Esophagus (tissue), 2 donors: ENCODE measurements around the gene TAF4. TPM values are rescaled to one million over a fixed set of nuclear protein-coding genes. Genes with fewer than 3 reads are reported as not detected.
"Not testable (repeated sequence)": the region's sequence is repeated elsewhere in the genome, so short reads cannot be mapped to it uniquely, and the experiment has no call there.

Experiments used
- H3K27ac ChIP-seq, 2 donors: one replicate each; pipeline ENCODE4 v1.5.1; 2013; ENCODE audit warnings: low read depth in 2 of 2, mild to moderate bottlenecking in 2 of 2, inconsistent platforms in 1 of 2, low read length in 1 of 2, moderate library complexity in 1 of 2
- H3K27me3 ChIP-seq, 2 donors: one replicate each; pipeline ENCODE4 v1.6.1; 2013; ENCODE audit warnings: low read length in 2 of 2, control low read depth in 1 of 2, mild to moderate bottlenecking in 1 of 2; ENCODE audit not compliant: insufficient read depth in 2 of 2, control insufficient read depth in 1 of 2
- H3K36me3 ChIP-seq, 2 donors: one replicate each; pipeline ENCODE4 v1.6.1; 2013; ENCODE audit warnings: low read length in 1 of 2; ENCODE audit not compliant: control insufficient read depth in 2 of 2, insufficient read depth in 2 of 2
- H3K4me1 ChIP-seq, 2 donors: one replicate each; pipeline ENCODE4 v1.6.1; 2013; ENCODE audit warnings: low read length in 1 of 2; ENCODE audit not compliant: control insufficient read depth in 2 of 2, insufficient read depth in 2 of 2
- H3K4me3 ChIP-seq, 2 donors: one replicate each; pipeline ENCODE4 v1.5.1; 2013; ENCODE audit warnings: low read length in 2 of 2, mild to moderate bottlenecking in 2 of 2, low read depth in 1 of 2, moderate library complexity in 1 of 2
- H3K9me3 ChIP-seq, 2 donors: one replicate each; pipeline ENCODE4 v1.6.1; 2013; ENCODE audit warnings: mild to moderate bottlenecking in 2 of 2, low read depth in 1 of 2, low read length in 1 of 2, moderate library complexity in 1 of 2; ENCODE audit not compliant: control insufficient read depth in 2 of 2, insufficient read depth in 1 of 2
- WGBS, 2 donors: extraction: QIAGEN DNeasy Blood & Tissue Kit; methylation state at CpG; one replicate each; pipeline ENCODE4 v1.1.7; 2013; 5-methylcytosine and 5-hydroxymethylcytosine counted together
- polyA plus RNA-seq, 2 donors: library from polyadenylated mRNA; stranded (reverse); fragments of 200-250 nt; gene quantifications; one replicate each; pipeline ENCODE4 v1.2.3, GENCODE V29; 2013
- donor health status: healthy with polysubstance abuse.
- donor health status: Bipolar disorder and iron deficiency.

The TAF4 gene
- polyA plus RNA-seq, 2 donors: 4.2 to 5.8 TPM

DNA sequence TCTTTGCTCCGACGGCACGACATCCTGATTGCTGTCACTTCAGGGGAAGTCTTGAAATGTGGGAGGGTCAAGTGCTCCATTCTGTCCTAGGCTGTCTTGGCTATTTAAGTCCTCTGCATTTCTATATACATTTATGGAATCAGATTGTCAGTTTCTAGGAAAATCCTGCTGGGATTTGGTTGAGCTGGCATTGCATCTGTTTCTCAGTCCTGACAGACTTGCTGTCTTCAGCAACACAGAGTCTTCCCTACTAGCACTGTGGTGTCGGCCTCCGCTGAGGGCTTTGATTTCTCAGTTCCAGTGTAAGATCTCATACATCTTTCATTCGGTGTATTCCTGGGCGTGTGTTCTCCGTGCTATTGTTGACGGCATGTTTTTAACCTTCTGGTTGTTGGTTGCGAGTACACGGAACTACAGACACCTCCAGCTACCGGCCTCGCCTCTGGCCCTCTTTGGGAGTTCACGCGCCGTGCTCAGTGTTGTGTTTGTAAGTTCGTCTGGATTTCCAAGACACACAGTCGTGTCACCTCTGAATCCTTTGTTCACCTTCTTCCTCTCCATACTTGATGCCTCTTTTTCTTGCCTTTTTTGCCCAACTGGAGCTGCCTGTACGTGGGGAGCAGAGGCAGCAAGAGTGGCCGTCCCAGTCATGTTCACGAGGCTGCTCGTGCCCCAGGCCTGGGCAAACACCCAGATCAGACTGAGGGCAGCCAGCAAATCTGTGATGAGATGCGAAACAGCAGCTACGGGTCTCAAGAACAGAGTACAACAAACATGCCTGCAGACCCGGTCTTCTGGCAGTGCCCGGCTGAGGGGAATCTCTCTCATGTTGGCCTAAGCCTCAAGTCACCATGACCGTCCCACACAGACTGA lies 92.8 kb downstream of the TAF4 start:
- WGBS, 2 donors: 92 to 95% methylated on average over 27 of the region's 27 CpGs
- Histone ChIP-seq H3K36me3 (peaks cover 13 to 25% of the 10 kb centered on the region in 2 donors), H3K4me3 (no peak overlapping the region), H3K27me3 (no peaks in the 10 kb centered on the region), H3K27ac (no peak overlapping the region), H3K9me3 (peaks cover 0 to 3% of the 10 kb centered on the region in 2 donors), H3K4me1 (no peaks in the 10 kb centered on the region)

- H3K27ac ChIP-seq, H3K4me1 ChIP-seq, H3K4me3 ChIP-seq, H3K27me3 ChIP-seq, H3K9me3 ChIP-seq: not testable (repeated sequence)
- WGBS, 2 donors: 96 to 99% methylated on average over 11 to 13 of the region's 13 CpGs
- peaks cover 13 to 21% of the 10 kb centered on the region in 2 donors for H3K36me3 ChIP-seq
Measured at GRCh38 chr20:61971595-61971994, 94.1 kb downstream of the TAF4 start.

DNA sequence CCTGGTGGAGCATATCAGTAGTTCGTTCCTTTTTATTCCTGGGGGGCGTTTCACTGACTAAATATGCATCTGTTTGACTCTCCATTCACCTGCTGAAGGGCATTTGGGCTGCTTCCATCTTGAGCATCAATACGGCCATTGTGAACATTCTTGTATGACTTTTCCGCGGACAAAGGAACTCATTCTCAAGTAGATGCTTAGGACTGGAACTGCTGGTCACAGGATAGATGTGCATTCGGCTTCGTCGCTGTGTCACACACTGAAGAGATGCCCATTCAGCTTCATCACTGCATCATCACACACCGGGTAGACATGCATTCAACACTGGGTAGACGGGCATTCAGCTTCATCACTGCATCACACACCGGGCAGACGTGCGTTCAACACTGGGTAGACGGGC lies 95.3 kb downstream of the TAF4 start:
- peaks cover 0 to 3% of the 10 kb centered on the region in 2 donors for H3K9me3 ChIP-seq
- H3K27ac ChIP-seq: no peak overlapping the region
- 94% methylated on average over 14 of the region's 14 CpGs for WGBS, 2 donors
- peaks cover 13 to 18% of the 10 kb centered on the region in 2 donors for H3K36me3 ChIP-seq
- H3K27me3 ChIP-seq: peaks cover 0 to 4% of the 10 kb centered on the region in 2 donors
- no peak overlapping the region for H3K4me3 ChIP-seq
- H3K4me1 ChIP-seq: peaks cover 3 to 6% of the 10 kb centered on the region in 2 donors

- Histone ChIP-seq H3K4me1 (peaks cover 3 to 7% of the 10 kb centered on the region in 2 donors), H3K9me3 (peaks cover 2 to 3% of the 10 kb centered on the region in 2 donors), H3K27ac (no peak overlapping the region), H3K4me3 (no peak overlapping the region), H3K36me3 (peaks cover 13 to 18% of the 10 kb centered on the region in 2 donors), H3K27me3 (peaks cover 0 to 8% of the 10 kb centered on the region in 2 donors)
- 92 to 93% methylated on average over 26 to 27 of the region's 27 CpGs for WGBS, 2 donors
Measured at GRCh38 chr20:61969806-61970205, 95.9 kb downstream of the TAF4 start.

DNA sequence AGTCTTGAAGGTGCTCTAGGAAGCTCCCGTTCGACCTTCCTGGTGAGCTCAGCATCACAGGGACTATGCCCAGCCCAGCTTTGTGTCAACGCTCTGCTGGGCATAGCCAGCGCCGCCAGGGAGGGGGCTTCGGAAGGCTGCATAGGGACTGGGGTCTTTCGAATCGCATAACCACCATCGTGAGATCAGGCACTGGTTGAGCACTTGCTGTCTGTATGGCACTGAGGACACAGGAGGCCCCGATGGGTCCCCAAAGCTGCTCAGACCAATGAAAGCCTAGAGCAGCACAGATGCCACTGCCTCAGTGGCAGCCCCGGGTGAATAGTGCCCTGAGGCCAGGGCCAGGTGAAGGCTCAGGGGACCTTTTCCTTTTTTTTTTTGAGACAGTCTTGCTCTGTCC lies 96.7 kb downstream of the TAF4 start:
- Histone ChIP-seq H3K4me3 (no peak overlapping the region), H3K36me3 (peaks cover 8 to 13% of the 10 kb centered on the region in 2 donors), H3K9me3 (peaks cover 3% of the 10 kb centered on the region in 2 donors), H3K27me3 (peaks cover 0 to 8% of the 10 kb centered on the region in 2 donors), H3K4me1 (peaks cover 3 to 7% of the 10 kb centered on the region in 2 donors), H3K27ac (no peak overlapping the region)
- 79 to 80% methylated on average over 11 of the region's 11 CpGs for WGBS, 2 donors

- peaks cover 5 to 7% of the 10 kb centered on the region in 2 donors for H3K36me3 ChIP-seq
- no peak overlapping the region for H3K27ac ChIP-seq
- H3K27me3 ChIP-seq: peaks cover 0 to 8% of the 10 kb centered on the region in 2 donors
- H3K4me1 ChIP-seq: peaks cover 3 to 7% of the 10 kb centered on the region in 2 donors
- peaks cover 3% of the 10 kb centered on the region in 2 donors for H3K9me3 ChIP-seq
- H3K4me3 ChIP-seq: no peak overlapping the region
- WGBS, 2 donors: 73 to 74% methylated on average over 22 of the region's 22 CpGs
Measured at GRCh38 chr20:61968036-61968810, 97.5 kb downstream of the TAF4 start.

DNA sequence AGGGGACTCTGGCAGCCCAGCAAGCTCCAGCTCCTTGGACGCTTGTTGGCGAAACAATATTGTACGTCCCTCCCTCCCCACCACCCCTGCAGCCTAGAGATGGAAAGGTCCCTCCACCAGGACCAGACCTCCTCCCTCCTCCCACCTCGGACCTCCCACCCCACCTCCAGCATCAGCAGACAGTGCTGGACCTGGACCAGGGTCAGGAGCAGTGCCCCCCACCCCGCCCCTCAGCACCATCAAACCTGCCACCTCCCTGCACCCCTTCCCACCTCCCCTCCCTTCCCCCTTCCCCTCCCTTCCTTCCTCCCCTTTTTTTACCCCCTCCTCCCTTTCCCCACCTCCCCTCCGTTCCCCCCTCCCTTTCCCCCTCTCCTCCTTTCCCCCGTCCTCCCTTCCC lies 98.4 kb downstream of the TAF4 start:
- Histone ChIP-seq H3K36me3 (peaks cover 0 to under 1% of the 10 kb centered on the region in 2 donors), H3K27me3 (peaks cover 0 to 8% of the 10 kb centered on the region in 2 donors), H3K9me3 (peaks cover under 1 to 3% of the 10 kb centered on the region in 2 donors), H3K4me1 (peaks cover 3 to 7% of the 10 kb centered on the region in 2 donors), H3K4me3 (no peak overlapping the region), H3K27ac (no peak overlapping the region)
- 57% methylated on average over 7 of the region's 7 CpGs for WGBS, 2 donors

GRCh38 chr20:61966492-61967244 lies 99.0 kb downstream of the TAF4 start:
- H3K36me3 ChIP-seq: no peaks in the 10 kb centered on the region
- peaks cover 0 to 8% of the 10 kb centered on the region in 2 donors for H3K27me3 ChIP-seq
- no peak overlapping the region for H3K4me3 ChIP-seq
- peaks cover 0 to 3% of the 10 kb centered on the region in 2 donors for H3K9me3 ChIP-seq
- 77 to 78% methylated on average over 25 of the region's 25 CpGs for WGBS, 2 donors
- H3K27ac ChIP-seq: no peak overlapping the region
- peaks cover 3 to 7% of the 10 kb centered on the region in 2 donors for H3K4me1 ChIP-seq
